B cell (primary cell): Measurements from ENCODE around the gene IMMP2L.
"Not testable (repeated sequence)": the region's sequence is repeated elsewhere in the genome, so short reads cannot be mapped to it uniquely, and the experiment has no call there.

Source experiments
- EZH2 ChIP-seq: IDR thresholded peaks from 2 replicates; pipeline ENCODE4 v1.6.1; 2012; ENCODE audit warnings: borderline replicate concordance, low read depth, mild to moderate bottlenecking, moderate library complexity, low read length; ENCODE audit not compliant: insufficient read depth, poor library complexity, severe bottlenecking
- TF ChIP-seq, protein P1 (sequence below): fragments of 200-600 bp; IDR thresholded peaks from one replicate; pipeline ENCODE4 v1.8.0; 2022; ENCODE audit warnings: antibody characterized with exemption, mild to moderate bottlenecking

GRCh38 chr7:111288441-111288840, 273.9 kb downstream of the IMMP2L start:
- TF ChIP-seq, protein P1, sequence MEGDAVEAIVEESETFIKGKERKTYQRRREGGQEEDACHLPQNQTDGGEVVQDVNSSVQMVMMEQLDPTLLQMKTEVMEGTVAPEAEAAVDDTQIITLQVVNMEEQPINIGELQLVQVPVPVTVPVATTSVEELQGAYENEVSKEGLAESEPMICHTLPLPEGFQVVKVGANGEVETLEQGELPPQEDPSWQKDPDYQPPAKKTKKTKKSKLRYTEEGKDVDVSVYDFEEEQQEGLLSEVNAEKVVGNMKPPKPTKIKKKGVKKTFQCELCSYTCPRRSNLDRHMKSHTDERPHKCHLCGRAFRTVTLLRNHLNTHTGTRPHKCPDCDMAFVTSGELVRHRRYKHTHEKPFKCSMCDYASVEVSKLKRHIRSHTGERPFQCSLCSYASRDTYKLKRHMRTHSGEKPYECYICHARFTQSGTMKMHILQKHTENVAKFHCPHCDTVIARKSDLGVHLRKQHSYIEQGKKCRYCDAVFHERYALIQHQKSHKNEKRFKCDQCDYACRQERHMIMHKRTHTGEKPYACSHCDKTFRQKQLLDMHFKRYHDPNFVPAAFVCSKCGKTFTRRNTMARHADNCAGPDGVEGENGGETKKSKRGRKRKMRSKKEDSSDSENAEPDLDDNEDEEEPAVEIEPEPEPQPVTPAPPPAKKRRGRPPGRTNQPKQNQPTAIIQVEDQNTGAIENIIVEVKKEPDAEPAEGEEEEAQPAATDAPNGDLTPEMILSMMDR: not testable (repeated sequence)
- not testable (repeated sequence) for TF ChIP-seq EZH2
